GM04504 (cell line): ENCODE data around the gene ATL3.
"Not testable (repeated sequence)": the region's sequence is repeated elsewhere in the genome, so short reads cannot be mapped to it uniquely, and the experiment has no call there.

ENCODE experiments used
- DNase-seq: peaks from one replicate; pipeline ENCODE4 v3.0.0-alpha.2; 2012; ENCODE audit warnings: low read depth

The ATL3 gene

DNA sequence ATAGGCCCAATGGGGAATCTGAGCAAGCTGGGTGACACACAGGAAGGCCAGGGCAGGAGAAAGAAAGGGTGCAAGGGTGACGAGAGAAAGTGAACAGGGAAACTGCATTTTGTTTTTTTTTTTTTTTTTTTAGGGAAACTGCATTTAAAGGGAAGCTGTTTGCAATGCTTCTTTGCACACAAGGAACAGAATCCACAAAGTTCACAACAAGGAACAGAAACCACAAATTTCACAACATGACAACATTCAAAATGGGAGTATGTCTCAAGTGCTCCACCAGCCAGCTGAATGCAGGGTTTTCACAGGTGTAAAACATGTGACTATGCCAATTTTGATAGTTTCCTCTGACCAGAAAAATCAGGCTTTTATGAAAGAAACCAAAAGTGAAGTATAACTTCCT, 50.1 kb downstream of the ATL3 start:
- DNase-seq = no peak

DNA sequence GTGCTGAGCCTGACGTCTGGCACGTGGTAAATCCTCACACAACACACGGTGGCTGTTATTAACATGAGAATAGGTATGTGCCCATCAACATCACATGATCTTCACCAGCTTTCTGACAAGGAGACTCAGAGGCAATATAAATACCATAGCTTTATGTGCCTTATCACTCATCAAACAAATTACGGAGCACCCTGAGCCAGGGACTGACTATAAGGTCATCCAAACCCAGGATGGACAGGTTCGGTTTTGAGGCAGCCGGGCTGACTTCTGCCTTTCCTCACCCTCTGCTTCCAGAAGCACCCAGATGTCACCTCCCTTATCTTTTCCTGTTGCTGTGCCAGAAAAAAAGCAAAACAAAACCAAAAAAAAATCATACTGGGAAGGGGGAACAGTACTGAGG, 51.2 kb downstream of the ATL3 start:
- no peak for DNase-seq

DNA sequence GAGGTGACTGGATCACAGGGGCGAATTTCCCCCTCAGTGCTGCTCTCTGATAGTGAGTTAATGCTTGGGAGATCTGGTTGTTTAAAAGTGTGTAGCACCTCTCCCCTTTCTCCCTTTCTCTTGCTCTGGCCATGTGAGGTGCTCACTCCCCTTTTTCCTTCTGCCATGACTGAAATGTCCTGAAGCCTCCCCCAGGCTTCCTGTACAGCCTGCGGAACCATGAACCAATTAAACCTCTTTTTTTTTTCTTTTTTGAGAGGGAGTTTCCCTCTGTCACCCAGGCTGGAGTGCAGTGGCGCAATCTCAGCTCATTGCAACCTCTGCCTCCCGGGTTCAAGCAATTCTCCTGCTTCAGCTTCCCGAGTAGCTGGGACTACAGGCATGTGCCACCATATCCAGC, 53.5 kb downstream of the ATL3 start:
- DNase-seq = not testable (repeated sequence)

DNA sequence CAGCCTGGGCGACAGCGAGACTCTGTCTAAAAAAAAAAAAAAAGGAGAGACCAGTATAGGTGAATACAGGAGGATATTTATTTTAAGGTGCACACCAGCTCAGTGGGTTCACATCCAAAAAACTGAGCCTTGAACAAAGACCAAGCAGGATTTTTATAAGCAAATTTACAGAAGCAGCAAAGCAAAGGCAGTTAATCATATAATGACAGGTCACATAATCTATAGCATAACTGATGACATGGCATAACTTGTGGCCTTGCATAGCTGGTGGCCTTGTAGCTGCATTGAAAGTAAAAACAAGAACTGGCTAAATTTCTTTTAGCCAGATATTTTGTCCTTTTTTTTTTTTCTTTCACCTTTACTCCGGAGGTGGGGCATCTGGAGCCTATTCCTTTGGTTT, 54.2 kb downstream of the ATL3 start:
- no peak for DNase-seq

GRCh38 chr11:63614136-63614671, 57.0 kb downstream of the ATL3 start, which contains the start of gene PLAAT3:
PLAAT3 (minus strand) TSS chr11:63614433; CDS start chr11:63614014, 419 bp downstream.
- DNase-seq = no peak

GRCh38 chr11:63613517-63614135, 57.5 kb downstream of the ATL3 start:
- DNase-seq = no peak

DNA sequence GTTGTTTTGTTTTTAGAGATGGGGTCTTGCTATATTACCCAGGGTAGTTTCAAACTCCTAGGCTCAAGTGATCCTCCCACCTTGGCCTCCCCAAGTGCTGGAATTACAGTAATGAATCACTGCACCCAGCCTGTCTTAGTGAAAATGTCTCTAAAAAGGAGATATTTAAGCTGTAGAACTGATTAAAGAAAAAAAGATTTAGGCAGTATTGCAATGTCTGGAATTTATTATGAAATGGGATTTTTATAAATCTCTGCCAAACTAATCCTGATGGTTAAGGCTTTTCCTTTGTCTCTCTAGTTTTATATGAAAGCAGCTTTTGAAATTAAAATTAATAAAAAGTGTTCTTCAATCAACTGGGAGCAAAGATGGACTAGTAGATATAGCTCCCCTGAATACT, 59.0 kb downstream of the ATL3 start:
- no peak for DNase-seq

GRCh38 chr11:63611395-63611747, 59.8 kb downstream of the ATL3 start:
- no peak for DNase-seq

- DNase-seq = no peak
Measured at GRCh38 chr11:63610604-63611394, 60.4 kb downstream of the ATL3 start.

- DNase-seq = no peak
Measured at GRCh38 chr11:63609971-63610580, 61.1 kb downstream of the ATL3 start.

GRCh38 chr11:63609536-63609935, 61.6 kb downstream of the ATL3 start:
- DNase-seq = no peak

DNA sequence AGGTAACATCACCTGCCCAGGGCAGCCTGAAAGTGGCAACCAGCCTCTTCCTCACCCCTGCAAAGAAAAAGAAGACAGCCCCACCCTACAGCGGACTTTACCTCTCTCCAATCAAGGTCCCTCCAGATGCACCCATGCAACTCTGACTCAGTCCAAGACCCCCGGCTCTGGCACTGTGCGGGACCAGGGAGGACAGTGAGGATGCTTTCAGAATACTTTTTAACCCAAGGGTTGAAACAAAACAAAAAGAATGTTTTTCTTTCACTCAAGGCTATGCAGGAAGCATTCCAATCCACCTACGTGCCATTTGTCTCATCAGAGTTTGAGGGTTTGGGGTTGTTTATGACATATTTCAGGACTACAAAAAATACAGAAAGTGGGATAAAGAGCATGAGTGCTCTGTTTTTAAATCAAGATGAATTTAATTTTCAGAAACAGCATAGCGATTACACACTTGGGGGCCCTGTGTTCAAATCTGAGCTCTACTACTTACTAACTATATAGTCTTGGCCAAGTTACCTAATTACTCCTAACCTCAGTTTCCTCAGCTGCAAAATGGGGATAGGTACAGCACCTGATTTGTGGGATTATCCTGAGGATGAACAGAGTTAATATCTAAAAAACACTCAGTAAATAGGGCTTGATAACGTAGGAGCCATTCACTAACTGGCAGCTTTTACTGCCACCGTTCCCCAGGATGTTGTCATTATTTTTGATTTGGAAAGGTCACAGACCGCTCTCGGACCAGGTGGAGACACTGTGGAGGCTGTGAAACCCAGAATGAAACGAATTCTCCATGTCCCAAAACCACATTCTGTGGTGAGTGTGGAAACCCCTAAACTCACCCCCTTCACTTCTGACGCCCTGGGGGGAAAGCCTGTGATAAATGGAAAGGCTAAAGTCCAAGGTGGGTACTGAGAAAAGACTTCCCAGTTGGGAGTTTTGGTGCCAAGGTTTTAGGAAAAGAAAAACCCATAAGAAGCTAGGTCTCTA, 62.5 kb downstream of the ATL3 start:
- DNase-seq = no peak

- no peak for DNase-seq
Measured at GRCh38 chr11:63603180-63603518, 68.0 kb downstream of the ATL3 start.

DNA sequence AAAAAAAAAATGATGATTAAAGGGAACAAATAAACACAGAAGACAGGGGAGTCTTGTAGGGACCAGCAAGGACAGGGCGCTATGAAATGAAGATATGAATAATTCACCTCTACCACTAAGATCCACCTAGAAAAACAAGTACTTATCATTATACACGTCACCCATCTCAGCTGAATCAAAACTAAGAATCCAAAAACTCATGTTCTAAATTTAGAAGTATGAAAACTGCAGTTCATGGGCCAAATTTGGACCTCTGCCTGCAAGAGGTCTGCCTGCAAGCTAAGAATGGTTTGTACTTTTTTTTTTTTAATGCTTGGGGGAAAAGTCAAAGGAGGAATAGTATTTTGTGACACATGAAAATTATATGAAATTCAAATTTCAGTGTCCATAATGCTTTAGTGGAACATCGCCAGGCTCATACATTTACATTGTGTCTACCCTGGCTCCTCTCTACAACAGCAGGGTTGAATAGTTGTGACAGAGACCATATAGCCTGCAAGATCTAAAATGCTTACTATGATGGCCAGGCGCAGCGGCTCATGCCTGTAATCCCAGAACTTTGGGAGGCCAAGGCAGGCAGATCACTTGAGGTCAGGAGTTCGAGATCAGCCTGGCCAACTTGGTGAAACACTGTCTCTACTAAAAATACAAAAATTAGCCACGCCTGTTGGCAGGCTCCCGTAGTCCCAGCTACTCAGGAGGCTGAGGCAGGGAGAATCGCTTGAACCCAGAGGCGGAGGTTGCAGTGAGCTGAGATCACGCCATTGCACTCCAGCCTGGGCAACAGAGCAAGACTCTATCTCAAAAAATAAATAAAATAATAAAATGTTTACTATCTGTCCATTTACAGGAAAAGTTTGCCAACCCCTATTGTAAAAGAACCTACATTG, 68.6 kb downstream of the ATL3 start:
- DNase-seq = not testable (repeated sequence)

DNA sequence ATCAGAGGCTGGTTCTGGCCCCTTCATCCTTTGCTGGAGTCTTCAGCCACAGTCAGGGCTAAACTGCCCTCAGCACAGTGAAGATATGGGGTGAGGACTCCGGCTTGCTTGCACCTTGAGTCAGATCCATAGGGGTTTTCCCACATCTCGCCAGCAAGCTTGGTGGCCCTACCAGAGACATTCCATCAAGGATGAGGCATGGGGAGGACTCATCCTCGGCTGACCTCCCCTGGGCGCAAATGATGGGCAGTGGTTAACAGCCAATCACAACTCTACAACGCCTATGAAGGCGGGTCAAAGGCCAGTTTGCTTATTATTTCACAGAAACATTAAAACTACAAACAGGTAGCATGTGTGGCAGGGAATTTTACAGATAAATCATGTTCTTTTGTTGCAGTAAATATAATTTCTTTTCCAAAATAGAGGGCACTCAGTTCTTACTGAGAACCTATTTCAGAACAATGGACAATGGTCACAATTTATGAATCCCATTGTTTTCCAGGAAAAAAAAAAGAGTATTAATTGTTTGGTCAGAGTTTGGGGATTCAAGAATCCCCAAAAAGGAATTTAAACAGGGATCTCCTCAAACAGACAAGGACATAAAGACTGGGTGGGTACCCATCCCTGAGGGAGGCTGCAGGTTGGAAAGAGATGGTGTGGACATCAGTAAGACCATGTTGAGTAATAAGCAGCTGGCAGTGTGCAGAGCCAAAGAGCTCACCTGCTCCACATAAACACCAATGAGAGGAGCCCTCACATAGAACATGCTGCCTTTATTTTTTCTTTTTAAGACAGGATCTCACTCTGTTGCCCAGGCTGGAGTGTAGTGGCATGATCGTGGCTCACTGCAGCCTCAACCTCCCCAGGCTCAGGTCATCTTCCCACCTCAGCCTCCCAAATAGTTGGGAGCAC, 71.7 kb downstream of the ATL3 start:
- peak; percentile 32 for DNase-seq

- DNase-seq = no peak
Measured at GRCh38 chr11:63598556-63598955, 72.6 kb downstream of the ATL3 start.

- no peak for DNase-seq
Measured at GRCh38 chr11:63595296-63595695, 75.9 kb downstream of the ATL3 start.

- no peak for DNase-seq
Measured at GRCh38 chr11:63592975-63593395, 78.2 kb downstream of the ATL3 start.

DNA sequence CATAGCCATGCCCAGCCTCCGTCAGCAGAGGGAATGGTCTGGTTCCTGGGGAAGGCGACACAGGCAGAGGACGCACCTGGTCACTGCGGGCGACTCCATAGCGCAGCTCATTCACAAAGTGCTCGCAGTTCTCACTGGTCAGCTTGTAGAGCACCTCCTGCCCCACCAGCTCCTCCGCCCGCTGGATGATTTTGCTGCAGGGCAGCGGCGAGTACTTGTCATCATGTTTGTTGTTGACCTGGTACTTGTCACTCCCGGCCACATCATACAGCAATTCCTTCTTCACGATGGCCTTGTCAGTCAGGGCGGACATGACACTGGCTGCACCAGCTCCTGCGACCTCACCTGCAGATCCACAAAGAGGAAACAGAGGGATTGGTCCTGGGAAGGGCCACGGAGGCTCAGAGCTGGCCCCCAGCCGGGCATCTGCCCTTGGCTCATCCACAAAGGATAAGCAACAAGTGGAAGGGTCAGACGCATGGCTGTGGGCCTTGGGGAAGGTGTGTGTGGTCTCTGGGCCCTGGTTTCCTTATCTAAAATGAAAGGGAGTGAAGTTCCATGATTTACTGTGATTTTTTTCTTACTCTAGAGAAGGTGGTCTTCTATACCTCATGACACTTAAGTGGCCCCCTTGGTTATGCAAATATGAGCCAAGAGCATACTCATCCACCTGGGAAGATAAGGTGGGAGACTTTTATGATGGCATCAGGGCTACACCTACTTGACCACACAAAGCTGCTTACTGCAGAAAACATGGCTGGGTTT, 81.0 kb downstream of the ATL3 start:
- DNase-seq = no peak
